ENCODE results near the gene AKAP5. TPM values are rescaled to one million over a fixed set of nuclear protein-coding genes. Genes with fewer than 3 reads are reported as not detected.

Gene AKAP5
- total and polyA plus RNA-seq, 2 of the 8 experiments (the other 6 are each of a cell fraction or from before 2014, with no cell fraction given) = 0.50 to 3.8 TPM

GRCh38 chr14:64421166-64421565 is 44.1 kb upstream of the AKAP5 start:
- 89% methylated on average over 8 of the region's 8 CpGs; no CpG with 5 or more reads in 1 of the 2 experiments for WGBS, 2 experiments (ENCODE audit: extremely low coverage in 1 of 2, insufficient coverage in 1 of 2, insufficient read length in 1 of 2, insufficient replicate concordance in 2 of 2, low coverage in 1 of 2, low lambda C conversion rate in 2 of 2, missing lambda C conversion rate in 1 of 2)
- Histone ChIP-seq H4K91ac (replicated peaks; ENCODE audit: insufficient read length, low read length) (no peak overlapping the region), H2BK5ac (ENCODE audit: low read depth, low read length) (no peak overlapping the region; the same call in 1 of the 2 replicates), H3K9ac (replicated peaks in 1 of 4; ENCODE audit: extremely low read depth in 1 of 4, low read depth in 3 of 4, low read length in 3 of 4) (no peak overlapping the region), H4K5ac (ENCODE audit: insufficient read length, low read depth, low read length) (no peak overlapping the region), H2BK20ac (ENCODE audit: low read length) (no peak overlapping the region), H2AFZ (ENCODE audit: low read length) (no peak overlapping the region), H3K4ac (replicated peaks; ENCODE audit: insufficient read length, low read depth, low read length) (no peak overlapping the region), H3K23me2 (ENCODE audit: low read depth, low read length) (no peaks in the 10 kb centered on the region), H2AK5ac (ENCODE audit: low read depth, low read length) (no peak overlapping the region), H4K20me1 (replicated peaks in 1 of 2; ENCODE audit: control insufficient read depth in 1 of 2, insufficient read depth in 2 of 2, low read length in 2 of 2) (peaks cover 0 to 6% of the 10 kb centered on the region in 2 experiments), H3K9me3 (ENCODE audit: insufficient read depth in 2 of 2, low read depth in 1 of 2, low read length in 1 of 2) (no peaks in the 10 kb centered on the region), H2BK15ac (ENCODE audit: low read length) (no peak overlapping the region), H3K79me1 (ENCODE audit: low read depth, low read length) (0 out of 2 replicates have a peak, but pooled peaks cover 3% of the 10 kb centered on the region), H3K56ac (replicated peaks; ENCODE audit: insufficient read length, low read depth, low read length) (no peak overlapping the region), H3K27me3 (replicated peaks in 1 of 4; ENCODE audit: control insufficient read depth in 3 of 4, extremely low read depth in 1 of 4, insufficient read depth in 3 of 4, low read length in 3 of 4) (no peaks in the 10 kb centered on the region), H3K79me2 (ENCODE audit: control insufficient read depth in 1 of 2, insufficient read depth in 2 of 2, low read length in 2 of 2) (no peaks in the 10 kb centered on the region), H3K4me3 (ENCODE audit: extremely low read depth in 1 of 4, insufficient read depth in 2 of 4, low read depth in 3 of 4, low read length in 4 of 4) (no peak overlapping the region), H3K4me1 (replicated peaks in 1 of 4; ENCODE audit: control insufficient read depth in 3 of 4, insufficient read depth in 4 of 4, low read length in 3 of 4) (no peaks in the 10 kb centered on the region), H3K23ac (ENCODE audit: insufficient read length) (no peak overlapping the region), H3K18ac (ENCODE audit: extremely low read depth, low read length) (no peak overlapping the region), H3K14ac (ENCODE audit: insufficient read length) (no peak overlapping the region), H2BK12ac (ENCODE audit: low read depth, low read length) (no peak overlapping the region), H2BK120ac (replicated peaks; ENCODE audit: low read depth, low read length) (no peak overlapping the region), H3K27ac (ENCODE audit: low read depth, low read length) (no peak overlapping the region), H3K36me3 (ENCODE audit: control insufficient read depth in 2 of 4, insufficient read depth in 4 of 4, low read length in 3 of 4) (peaks cover 23 to 89% (median 74%) of the 10 kb centered on the region in 4 experiments), H3K4me2 (ENCODE audit: insufficient read depth in 1 of 2, low read depth in 2 of 2, low read length in 2 of 2) (no peak overlapping the region), H4K8ac (ENCODE audit: extremely low read depth, insufficient read depth, low read length) (no peak overlapping the region)
- FAIRE-seq (no peak), DNase-seq (ENCODE audit: low read depth in 1 of 2, low spot score in 2 of 2) (no peak)
- ChIA-PET CTCF (ENCODE audit: partially characterized antibody) (interaction anchor here (0.7 to 7.6 kb wide), 6 partner anchors 9 to 1295 kb away, joined by 3 to 74 read pairs (median 4); no protein-coding TSS in a partner anchor), POLR2A (ENCODE audit: partially characterized antibody) (interaction anchor here (1.1 kb wide), 1 partner anchor 9 kb away, joined by 6 read pairs; no protein-coding TSS in a partner anchor)
- TF ChIP-seq CHD2 (IDR thresholded peaks at IDR 0.05; ENCODE audit: low read length) (no peak), FOSL1 (IDR thresholded peaks at IDR 0.05; ENCODE audit: insufficient read depth, low read depth, low read length) (no peak), MAX (IDR thresholded peaks at IDR 0.05) (no peak), ZNF274 (IDR thresholded peaks at IDR 0.05; ENCODE audit: borderline replicate concordance, extremely low read depth, low read length) (no peak), POU5F1 (IDR thresholded peaks at IDR 0.05; ENCODE audit: low read depth, low read length) (no peak), RXRA (IDR thresholded peaks at IDR 0.05; ENCODE audit: insufficient read depth, low read depth, low read length) (no peak)
